A673 (cell line): Measurements from ENCODE around the gene CCDC149.

Source experiments
- CTCF ChIP-seq: fragments of 300-800, 200-600 bp; sonication (generic); conservative IDR thresholded peaks from 2 replicates; pipeline ENCODE4 v1.5.1; 2017; ENCODE audit warnings: low read depth, mild to moderate bottlenecking, antibody characterized with exemption, low read length, moderate library complexity, mixed read lengths
- EZH2 ChIP-seq: fragments of 200-600 bp; sonication (generic); IDR thresholded peaks from 2 replicates; pipeline ENCODE4 v1.6.1; 2017; ENCODE audit warnings: borderline replicate concordance, low read depth, mild to moderate bottlenecking, mixed read lengths, antibody characterized with exemption, low read length; ENCODE audit not compliant: poor library complexity, severe bottlenecking

GRCh38 chr4:24912252-24913118 lies at the start of gene CCDC149:
- TF ChIP-seq CTCF (no peak), EZH2 (no peak)
